22Rv1 (cell line): Measurements from ENCODE around the gene KIAA1217.

ENCODE experiments used
- ZFX ChIP-seq: fragments of 450-650 bp; IDR thresholded peaks from 2 replicates; pipeline ENCODE4 v1.6.1; 2017; ENCODE audit warnings: antibody characterized with exemption, borderline replicate concordance
- TF ChIP-seq, protein P1 (sequence below): fragments of 450-650 bp; IDR thresholded peaks from 2 replicates; pipeline ENCODE4 v1.5.1; 2017; ENCODE audit warnings: mild to moderate bottlenecking

DNA sequence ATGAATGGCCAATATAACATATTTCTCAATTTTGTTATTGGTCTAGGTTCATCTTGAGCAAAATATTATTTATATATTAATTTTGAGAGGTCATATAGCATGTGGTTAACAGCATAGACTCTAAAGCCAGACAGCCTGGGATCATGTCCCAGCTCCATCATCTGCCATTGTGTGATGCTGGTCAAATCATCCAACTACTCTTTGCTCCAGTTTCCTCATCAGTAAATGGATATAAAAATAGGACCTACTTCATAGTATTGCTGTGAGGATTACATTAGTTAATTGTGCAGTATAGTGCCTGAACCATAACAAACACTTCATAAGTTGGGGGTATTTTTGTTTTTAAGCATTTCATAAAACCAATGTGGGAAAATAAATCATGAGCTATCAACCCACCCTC is 199.0 kb downstream of the KIAA1217 start:
- TF ChIP-seq, protein P1, sequence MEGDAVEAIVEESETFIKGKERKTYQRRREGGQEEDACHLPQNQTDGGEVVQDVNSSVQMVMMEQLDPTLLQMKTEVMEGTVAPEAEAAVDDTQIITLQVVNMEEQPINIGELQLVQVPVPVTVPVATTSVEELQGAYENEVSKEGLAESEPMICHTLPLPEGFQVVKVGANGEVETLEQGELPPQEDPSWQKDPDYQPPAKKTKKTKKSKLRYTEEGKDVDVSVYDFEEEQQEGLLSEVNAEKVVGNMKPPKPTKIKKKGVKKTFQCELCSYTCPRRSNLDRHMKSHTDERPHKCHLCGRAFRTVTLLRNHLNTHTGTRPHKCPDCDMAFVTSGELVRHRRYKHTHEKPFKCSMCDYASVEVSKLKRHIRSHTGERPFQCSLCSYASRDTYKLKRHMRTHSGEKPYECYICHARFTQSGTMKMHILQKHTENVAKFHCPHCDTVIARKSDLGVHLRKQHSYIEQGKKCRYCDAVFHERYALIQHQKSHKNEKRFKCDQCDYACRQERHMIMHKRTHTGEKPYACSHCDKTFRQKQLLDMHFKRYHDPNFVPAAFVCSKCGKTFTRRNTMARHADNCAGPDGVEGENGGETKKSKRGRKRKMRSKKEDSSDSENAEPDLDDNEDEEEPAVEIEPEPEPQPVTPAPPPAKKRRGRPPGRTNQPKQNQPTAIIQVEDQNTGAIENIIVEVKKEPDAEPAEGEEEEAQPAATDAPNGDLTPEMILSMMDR = no peak
- no peak for TF ChIP-seq ZFX
